PC-9 (cell line): Measurements from ENCODE around the gene ROR2. TPM values are rescaled to one million over a fixed set of nuclear protein-coding genes. Genes with fewer than 3 reads are reported as not detected.

ENCODE experiments used
- BruUV-seq: library from RNA; stranded (reverse); fragments of 400-500 nt; replicated peaks from 2 replicates; lab custom pipeline; 2021; lab: Mats Ljungman, UMichigan
- CTCF ChIA-PET: fragments of 300-600 bp; sonication (Branson Sonifier 250); formaldehyde crosslinking; loops from one replicate; lab custom pipeline; 2022; ENCODE audit warnings: antibody characterized with exemption; lab: Charles Lee
- POLR2A ChIA-PET: fragments of 300-600 bp; sonication (Branson Sonifier 250); formaldehyde crosslinking; loops from one replicate; lab custom pipeline; 2022; ENCODE audit warnings: antibody characterized with exemption; ENCODE audit not compliant: unreplicated experiment; lab: Charles Lee
- DNase-seq, 2 experiments: peaks; one replicate each; pipeline versions ENCODE4 v3.0.0 to v3.0.0-alpha.2; 2015 to 2022; ENCODE audit warnings: mixed read lengths in 1 of 2
- H2AFZ ChIP-seq: fragments of 200-600 bp; sonication (generic); 2 replicates; pipeline ENCODE4 v1.8.1; 2017; ENCODE audit warnings: antibody characterized with exemption
- H3F3A ChIP-seq: fragments of 200-600 bp; sonication (generic); 2 replicates; pipeline ENCODE4 v1.8.1; 2017; ENCODE audit warnings: antibody characterized with exemption, mild to moderate bottlenecking, low read depth; ENCODE audit not compliant: insufficient read depth
- H3K27ac ChIP-seq: fragments of 200-600 bp; sonication (generic); 2 replicates; pipeline ENCODE4 v1.6.1; 2016; ENCODE audit warnings: mixed run types
- H3K27me3 ChIP-seq: fragments of 200-600 bp; sonication (generic); 2 replicates; pipeline ENCODE4 v1.6.1; 2016; ENCODE audit warnings: low read depth, mixed run types; ENCODE audit not compliant: insufficient read depth
- H3K36me3 ChIP-seq: fragments of 200-600 bp; sonication (generic); 2 replicates; pipeline ENCODE4 v1.6.1; 2016; ENCODE audit warnings: low read depth, mixed run types
- H3K4me1 ChIP-seq: fragments of 200-600 bp; sonication (generic); replicated peaks from 2 replicates; pipeline ENCODE4 v1.6.1; 2016; ENCODE audit warnings: mixed run types; ENCODE audit not compliant: insufficient read depth
- H3K4me2 ChIP-seq: fragments of 200-600 bp; sonication (generic); 2 replicates; pipeline ENCODE4 v1.6.1; 2017; ENCODE audit warnings: mixed run types
- H3K4me3 ChIP-seq: fragments of 200-600 bp; sonication (generic); 2 replicates; pipeline ENCODE4 v1.6.1; 2016; ENCODE audit warnings: mixed run types
- H3K79me2 ChIP-seq: fragments of 200-600 bp; sonication (generic); 2 replicates; pipeline ENCODE4 v1.6.1; 2017; ENCODE audit warnings: low read depth, mixed run types
- H3K9me2 ChIP-seq: fragments of 200-600 bp; sonication (generic); 2 replicates; pipeline ENCODE4 v1.8.1; 2017; ENCODE audit warnings: mild to moderate bottlenecking; ENCODE audit not compliant: insufficient read depth
- H3K9me3 ChIP-seq: fragments of 200-600 bp; sonication (generic); 2 replicates; pipeline ENCODE4 v1.8.1; 2016; ENCODE audit warnings: low read depth; ENCODE audit not compliant: insufficient read depth
- H4K20me1 ChIP-seq: fragments of 200-600 bp; sonication (generic); 2 replicates; pipeline ENCODE4 v1.8.1; 2017; ENCODE audit not compliant: insufficient read depth
- CTCF ChIP-seq: fragments of 200-600 bp; sonication (generic); conservative IDR thresholded peaks from 2 replicates; pipeline ENCODE4 v1.6.1; 2017; ENCODE audit warnings: mixed run types, antibody characterized with exemption, mild to moderate bottlenecking, moderate library complexity
- EZH2 ChIP-seq: fragments of 200-600 bp; sonication (generic); IDR thresholded peaks from 2 replicates; pipeline ENCODE4 v1.8.0; 2017; ENCODE audit warnings: antibody characterized with exemption, low read depth
- intact Hi-C: fragments of 100-400 bp; cut with micrococcal nuclease; formaldehyde crosslinking; loops from one replicate; pipeline ENCODE4 v1.10.0; 2022; ENCODE audit not compliant: unreplicated experiment
- total RNA-seq: library from RNA; stranded (reverse); gene quantifications from 2 replicates; pipeline ENCODE4 v1.2.3, GENCODE V29; 2021

The ROR2 gene
- total RNA-seq, 1 experiment from 2014 or later: not detected

GRCh38 chr9:91904588-91905236, 45.3 kb downstream of the ROR2 start:
- H3K36me3 ChIP-seq: no peaks in the 10 kb centered on the region

DNA sequence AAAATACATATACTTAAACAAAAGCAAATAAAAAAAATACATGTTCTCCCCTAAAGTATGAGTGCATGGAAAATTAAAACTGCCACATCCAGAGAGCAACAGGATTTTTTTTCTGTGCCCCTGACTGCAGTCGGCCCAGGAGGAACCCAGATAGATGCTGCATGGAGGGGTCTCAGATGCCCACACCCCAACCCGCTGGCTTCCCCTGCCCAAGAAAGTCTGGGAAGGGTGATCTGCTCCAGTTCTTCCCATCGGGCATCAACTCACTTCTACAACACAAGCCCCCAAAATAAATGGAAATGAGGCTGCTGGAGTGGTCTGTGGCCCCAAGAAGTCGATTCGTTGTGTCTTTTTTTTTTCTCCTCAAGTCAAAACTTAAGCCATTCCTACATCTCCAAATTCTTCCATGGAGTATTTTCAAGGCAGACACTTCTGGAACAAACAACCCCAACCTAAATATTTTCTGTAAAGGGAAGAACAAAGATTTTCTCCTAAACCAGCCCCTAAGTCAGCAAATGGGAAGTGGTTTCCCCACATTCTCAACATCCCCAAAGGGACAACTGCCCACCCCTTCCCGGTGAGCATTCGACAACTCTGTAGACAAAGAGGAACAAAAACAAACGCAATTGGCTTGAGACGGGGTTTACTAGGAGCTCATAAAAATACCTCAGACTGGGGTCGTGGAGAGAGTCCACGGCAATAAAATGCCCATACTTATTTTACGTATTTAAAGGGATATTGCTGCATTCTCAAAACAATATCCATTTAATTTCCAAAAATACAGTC, 46.7 kb downstream of the ROR2 start:
- H3F3A ChIP-seq: no peaks in the 10 kb centered on the region
- H2AFZ ChIP-seq: no peak overlapping the region
- H3K9me3 ChIP-seq: no peaks in the 10 kb centered on the region
- H3K79me2 ChIP-seq: no peaks in the 10 kb centered on the region
- BruUV-seq: no TSS peak
- no peak for DNase-seq
- no peak overlapping the region for H3K27ac ChIP-seq
- ChIA-PET CTCF (no interaction called here), POLR2A (no interaction called here)
- H3K4me1 ChIP-seq: no peaks in the 10 kb centered on the region
- TF ChIP-seq CTCF (no peak), EZH2 (no peak)
- H3K4me2 ChIP-seq: no peak overlapping the region
- peaks cover 95% of the 10 kb centered on the region for H3K27me3 ChIP-seq
- intact Hi-C loops: no loop called here
- no peak overlapping the region for H3K4me3 ChIP-seq
- H3K9me2 ChIP-seq: no peaks in the 10 kb centered on the region
- no peaks in the 10 kb centered on the region for H4K20me1 ChIP-seq
- H3K36me3 ChIP-seq: no peaks in the 10 kb centered on the region

More at GRCh38 chr9:91904588-91905236, 45.3 kb downstream of the ROR2 start:
- Histone ChIP-seq H3K4me2 (no peak overlapping the region), H4K20me1 (no peaks in the 10 kb centered on the region), H3F3A (no peaks in the 10 kb centered on the region), H3K27me3 (peaks cover 88% of the 10 kb centered on the region), H3K4me3 (no peak overlapping the region), H3K79me2 (no peaks in the 10 kb centered on the region), H2AFZ (no peak overlapping the region), H3K27ac (no peak overlapping the region), H3K9me3 (no peaks in the 10 kb centered on the region), H3K4me1 (no peaks in the 10 kb centered on the region), H3K9me2 (no peaks in the 10 kb centered on the region)
- no TSS peak for BruUV-seq
- intact Hi-C loops: no loop called here
- TF ChIP-seq CTCF: no peak
- TF ChIP-seq EZH2: no peak
- DNase-seq: no peak
- CTCF ChIA-PET: no interaction called here
- POLR2A ChIA-PET: no interaction called here

GRCh38 chr9:91902475-91903125, 47.4 kb downstream of the ROR2 start:
- no peaks in the 10 kb centered on the region for H3K9me3 ChIP-seq
- no TSS peak for BruUV-seq
- intact Hi-C loops: no loop called here

More at GRCh38 chr9:91902475-91903125, 47.4 kb downstream of the ROR2 start:
- Histone ChIP-seq H2AFZ (no peak overlapping the region), H3K4me3 (no peak overlapping the region), H3K27ac (no peak overlapping the region), H3K79me2 (no peaks in the 10 kb centered on the region), H3K36me3 (no peaks in the 10 kb centered on the region), H3K4me2 (no peak overlapping the region), H3F3A (no peaks in the 10 kb centered on the region), H3K9me2 (no peaks in the 10 kb centered on the region), H4K20me1 (no peaks in the 10 kb centered on the region), H3K4me1 (no peaks in the 10 kb centered on the region), H3K27me3 (peaks cover 95% of the 10 kb centered on the region)
- DNase-seq: no peak
- ChIA-PET POLR2A (no interaction called here), CTCF (no interaction called here)
- TF ChIP-seq EZH2 (no peak), CTCF (no peak)
